ENCODE results near the gene RAB1A. TPM values are rescaled to one million over a fixed set of nuclear protein-coding genes. Genes with fewer than 3 reads are reported as not detected.

Gene RAB1A
- total and polyA plus RNA-seq, 9 of the 15 experiments (the other 6 are each of a cell fraction or from before 2014, with no cell fraction given): 43.8 to 163 (median 67.7) TPM

DNA sequence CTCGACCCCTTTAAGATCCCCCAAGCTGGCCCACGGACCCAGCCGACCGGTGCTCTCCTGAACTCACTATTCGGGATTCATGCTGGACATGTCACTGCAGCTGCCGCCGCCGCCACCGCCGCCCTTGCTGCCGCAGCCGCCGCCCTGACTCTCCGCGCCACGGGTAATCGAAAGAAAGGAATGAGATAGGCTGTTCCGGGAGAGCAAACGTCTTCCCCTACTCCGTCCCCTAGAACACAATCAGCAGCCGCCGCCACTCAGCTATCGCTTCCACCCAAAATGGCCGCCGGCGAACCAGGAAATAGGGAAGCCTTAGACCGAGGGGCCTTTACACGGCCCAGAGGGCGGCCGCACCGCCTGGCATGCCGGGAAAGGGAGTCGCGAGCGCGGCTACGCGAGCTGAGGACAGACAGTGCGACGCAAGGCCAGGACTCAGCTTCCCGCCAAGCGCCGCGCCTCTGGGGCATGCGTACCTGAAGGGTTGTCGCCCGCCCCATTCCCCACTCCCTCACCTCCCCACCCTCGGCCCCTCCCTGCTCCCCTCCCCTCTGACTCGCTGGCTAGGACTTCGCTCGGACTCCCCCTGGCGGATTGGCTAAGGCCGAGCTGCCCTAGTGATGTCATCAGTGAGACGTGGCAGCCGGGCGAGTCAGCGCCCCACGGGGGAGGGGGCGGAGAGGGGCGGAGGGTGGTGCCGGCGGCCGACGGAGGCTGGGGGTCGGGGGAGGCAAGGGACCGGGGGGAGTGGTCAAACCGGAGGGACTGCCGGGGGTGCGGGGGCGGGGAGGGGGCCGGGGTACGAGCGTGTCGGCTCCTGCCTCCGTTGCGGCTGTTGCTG, at the start of gene RAB1A (continued):
- TF ChIP-seq, protein P1, sequence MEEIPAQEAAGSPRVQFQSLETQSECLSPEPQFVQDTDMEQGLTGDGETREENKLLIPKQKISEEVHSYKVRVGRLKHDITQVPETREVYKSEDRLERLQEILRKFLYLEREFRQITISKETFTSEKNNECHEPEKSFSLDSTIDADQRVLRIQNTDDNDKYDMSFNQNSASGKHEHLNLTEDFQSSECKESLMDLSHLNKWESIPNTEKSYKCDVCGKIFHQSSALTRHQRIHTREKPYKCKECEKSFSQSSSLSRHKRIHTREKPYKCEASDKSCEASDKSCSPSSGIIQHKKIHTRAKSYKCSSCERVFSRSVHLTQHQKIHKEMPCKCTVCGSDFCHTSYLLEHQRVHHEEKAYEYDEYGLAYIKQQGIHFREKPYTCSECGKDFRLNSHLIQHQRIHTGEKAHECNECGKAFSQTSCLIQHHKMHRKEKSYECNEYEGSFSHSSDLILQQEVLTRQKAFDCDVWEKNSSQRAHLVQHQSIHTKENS (CRISPR knock-in tag; IDR thresholded peaks at IDR 0.05): no peak
- TF ChIP-seq ZNF707 (CRISPR knock-in tag; conservative IDR thresholded peaks at IDR 0.05): no peak
- TF ChIP-seq JUNB (CRISPR knock-in tag; conservative IDR thresholded peaks at IDR 0.05): no peak
- no peak for TF ChIP-seq PTRF (tag; IDR thresholded peaks at IDR 0.05)
- TF ChIP-seq CEBPG (CRISPR knock-in tag; IDR thresholded peaks at IDR 0.05): no peak; the same call in 1 of the 2 replicates
- peak; percentile 13 to 40; a peak in 3 of 4 replicates for TF ChIP-seq CEBPG (tag; conservative IDR thresholded peaks at IDR 0.05 in 1 of 2, IDR thresholded peaks at IDR 0.05 in 1 of 2)
- TF ChIP-seq ZNF79 (CRISPR knock-in tag; IDR thresholded peaks at IDR 0.05; ENCODE audit: low read depth): no peak
- no peak for TF ChIP-seq NFATC3 (IDR thresholded peaks at IDR 0.05)
- TF ChIP-seq LEF1 (IDR thresholded peaks at IDR 0.05): no peak
- TF ChIP-seq IRF2 (CRISPR knock-in tag; IDR thresholded peaks at IDR 0.05): no peak
- TF ChIP-seq ARNT (IDR thresholded peaks at IDR 0.05): no peak
- no peak for TF ChIP-seq NR3C1 (CRISPR knock-in tag; IDR thresholded peaks at IDR 0.05)
- no peak for TF ChIP-seq RBM25 (IDR thresholded peaks at IDR 0.05; ENCODE audit: low read depth, low read length, severe bottlenecking)
- TF ChIP-seq, protein P2, sequence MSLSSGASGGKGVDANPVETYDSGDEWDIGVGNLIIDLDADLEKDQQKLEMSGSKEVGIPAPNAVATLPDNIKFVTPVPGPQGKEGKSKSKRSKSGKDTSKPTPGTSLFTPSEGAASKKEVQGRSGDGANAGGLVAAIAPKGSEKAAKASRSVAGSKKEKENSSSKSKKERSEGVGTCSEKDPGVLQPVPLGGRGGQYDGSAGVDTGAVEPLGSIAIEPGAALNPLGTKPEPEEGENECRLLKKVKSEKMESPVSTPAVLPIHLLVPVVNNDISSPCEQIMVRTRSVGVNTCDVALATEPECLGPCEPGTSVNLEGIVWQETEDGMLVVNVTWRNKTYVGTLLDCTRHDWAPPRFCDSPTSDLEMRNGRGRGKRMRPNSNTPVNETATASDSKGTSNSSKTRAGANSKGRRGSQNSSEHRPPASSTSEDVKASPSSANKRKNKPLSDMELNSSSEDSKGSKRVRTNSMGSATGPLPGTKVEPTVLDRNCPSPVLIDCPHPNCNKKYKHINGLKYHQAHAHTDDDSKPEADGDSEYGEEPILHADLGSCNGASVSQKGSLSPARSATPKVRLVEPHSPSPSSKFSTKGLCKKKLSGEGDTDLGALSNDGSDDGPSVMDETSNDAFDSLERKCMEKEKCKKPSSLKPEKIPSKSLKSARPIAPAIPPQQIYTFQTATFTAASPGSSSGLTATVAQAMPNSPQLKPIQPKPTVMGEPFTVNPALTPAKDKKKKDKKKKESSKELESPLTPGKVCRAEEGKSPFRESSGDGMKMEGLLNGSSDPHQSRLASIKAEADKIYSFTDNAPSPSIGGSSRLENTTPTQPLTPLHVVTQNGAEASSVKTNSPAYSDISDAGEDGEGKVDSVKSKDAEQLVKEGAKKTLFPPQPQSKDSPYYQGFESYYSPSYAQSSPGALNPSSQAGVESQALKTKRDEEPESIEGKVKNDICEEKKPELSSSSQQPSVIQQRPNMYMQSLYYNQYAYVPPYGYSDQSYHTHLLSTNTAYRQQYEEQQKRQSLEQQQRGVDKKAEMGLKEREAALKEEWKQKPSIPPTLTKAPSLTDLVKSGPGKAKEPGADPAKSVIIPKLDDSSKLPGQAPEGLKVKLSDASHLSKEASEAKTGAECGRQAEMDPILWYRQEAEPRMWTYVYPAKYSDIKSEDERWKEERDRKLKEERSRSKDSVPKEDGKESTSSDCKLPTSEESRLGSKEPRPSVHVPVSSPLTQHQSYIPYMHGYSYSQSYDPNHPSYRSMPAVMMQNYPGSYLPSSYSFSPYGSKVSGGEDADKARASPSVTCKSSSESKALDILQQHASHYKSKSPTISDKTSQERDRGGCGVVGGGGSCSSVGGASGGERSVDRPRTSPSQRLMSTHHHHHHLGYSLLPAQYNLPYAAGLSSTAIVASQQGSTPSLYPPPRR (CRISPR knock-in tag; IDR thresholded peaks at IDR 0.05; ENCODE audit: borderline replicate concordance): no peak
- TF ChIP-seq STAT5B (CRISPR knock-in tag; IDR thresholded peaks at IDR 0.05): no peak
- no peak for TF ChIP-seq NUFIP1 (IDR thresholded peaks at IDR 0.05; ENCODE audit: partially characterized antibody)
- TF ChIP-seq, protein P3, sequence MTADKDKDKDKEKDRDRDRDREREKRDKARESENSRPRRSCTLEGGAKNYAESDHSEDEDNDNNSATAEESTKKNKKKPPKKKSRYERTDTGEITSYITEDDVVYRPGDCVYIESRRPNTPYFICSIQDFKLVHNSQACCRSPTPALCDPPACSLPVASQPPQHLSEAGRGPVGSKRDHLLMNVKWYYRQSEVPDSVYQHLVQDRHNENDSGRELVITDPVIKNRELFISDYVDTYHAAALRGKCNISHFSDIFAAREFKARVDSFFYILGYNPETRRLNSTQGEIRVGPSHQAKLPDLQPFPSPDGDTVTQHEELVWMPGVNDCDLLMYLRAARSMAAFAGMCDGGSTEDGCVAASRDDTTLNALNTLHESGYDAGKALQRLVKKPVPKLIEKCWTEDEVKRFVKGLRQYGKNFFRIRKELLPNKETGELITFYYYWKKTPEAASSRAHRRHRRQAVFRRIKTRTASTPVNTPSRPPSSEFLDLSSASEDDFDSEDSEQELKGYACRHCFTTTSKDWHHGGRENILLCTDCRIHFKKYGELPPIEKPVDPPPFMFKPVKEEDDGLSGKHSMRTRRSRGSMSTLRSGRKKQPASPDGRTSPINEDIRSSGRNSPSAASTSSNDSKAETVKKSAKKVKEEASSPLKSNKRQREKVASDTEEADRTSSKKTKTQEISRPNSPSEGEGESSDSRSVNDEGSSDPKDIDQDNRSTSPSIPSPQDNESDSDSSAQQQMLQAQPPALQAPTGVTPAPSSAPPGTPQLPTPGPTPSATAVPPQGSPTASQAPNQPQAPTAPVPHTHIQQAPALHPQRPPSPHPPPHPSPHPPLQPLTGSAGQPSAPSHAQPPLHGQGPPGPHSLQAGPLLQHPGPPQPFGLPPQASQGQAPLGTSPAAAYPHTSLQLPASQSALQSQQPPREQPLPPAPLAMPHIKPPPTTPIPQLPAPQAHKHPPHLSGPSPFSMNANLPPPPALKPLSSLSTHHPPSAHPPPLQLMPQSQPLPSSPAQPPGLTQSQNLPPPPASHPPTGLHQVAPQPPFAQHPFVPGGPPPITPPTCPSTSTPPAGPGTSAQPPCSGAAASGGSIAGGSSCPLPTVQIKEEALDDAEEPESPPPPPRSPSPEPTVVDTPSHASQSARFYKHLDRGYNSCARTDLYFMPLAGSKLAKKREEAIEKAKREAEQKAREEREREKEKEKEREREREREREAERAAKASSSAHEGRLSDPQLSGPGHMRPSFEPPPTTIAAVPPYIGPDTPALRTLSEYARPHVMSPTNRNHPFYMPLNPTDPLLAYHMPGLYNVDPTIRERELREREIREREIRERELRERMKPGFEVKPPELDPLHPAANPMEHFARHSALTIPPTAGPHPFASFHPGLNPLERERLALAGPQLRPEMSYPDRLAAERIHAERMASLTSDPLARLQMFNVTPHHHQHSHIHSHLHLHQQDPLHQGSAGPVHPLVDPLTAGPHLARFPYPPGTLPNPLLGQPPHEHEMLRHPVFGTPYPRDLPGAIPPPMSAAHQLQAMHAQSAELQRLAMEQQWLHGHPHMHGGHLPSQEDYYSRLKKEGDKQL (CRISPR knock-in tag; IDR thresholded peaks at IDR 0.05; ENCODE audit: borderline replicate concordance): no peak

Data from K562 (cell line).